HCT116 (cell line): Measurements from ENCODE around the gene VTN. TPM values are rescaled to one million over a fixed set of nuclear protein-coding genes. Genes with fewer than 3 reads are reported as not detected.

Experiments
- ATAC-seq: fragments of 200-7000 bp; cut with Tn5 transposase; 2 replicates; pipeline ENCODE4 v1.9.1; 2020; ENCODE audit warnings: mild to moderate bottlenecking, moderate library complexity
- BruUV-seq: library from RNA; stranded (reverse); fragments of 400-500 nt; replicated peaks from 2 replicates; lab custom pipeline; 2021; lab: Mats Ljungman, UMichigan
- CTCF ChIA-PET: fragments of 300-600 bp; sonication (Branson Sonifier 250); formaldehyde crosslinking; loops from one replicate; lab custom pipeline; 2021; ENCODE audit warnings: antibody characterized with exemption; lab: Charles Lee
- POLR2A ChIA-PET: fragments of 300-600, 350-600 bp; sonication (Branson Sonifier 250); formaldehyde crosslinking; loops from one replicate; lab custom pipeline; 2021; ENCODE audit warnings: antibody characterized with exemption; lab: Charles Lee
- RAD21 ChIA-PET, 2 experiments: fragments of 300-600 bp; sonication (Branson Sonifier 250); formaldehyde crosslinking; loops; one replicate each; lab custom pipeline; 2023; ENCODE audit warnings: low total read pairs in 2 of 2; ENCODE audit not compliant: uncharacterized antibody in 2 of 2, unreplicated experiment in 2 of 2, low non-redundant PET in 1 of 2; lab: Charles Lee
- DNase-seq: peaks from one replicate; pipeline ENCODE4 v3.0.0-alpha.2; 2010; ENCODE audit warnings: low read depth, low spot score
- H2AFZ ChIP-seq: fragments of 200-600 bp; shearing (Covaris generic), sonication (generic); 2 replicates; pipeline ENCODE4 v1.6.1; 2017; ENCODE audit warnings: low read depth, mixed run types, mixed read lengths, antibody characterized with exemption, low read length; ENCODE audit not compliant: poor library complexity, severe bottlenecking
- H3K27ac ChIP-seq: 2 replicates; pipeline ENCODE4 v1.5.1; 2012; ENCODE audit warnings: low read depth, low read length
- H3K27me3 ChIP-seq: fragments of 200-600 bp; sonication (generic); 2 replicates; pipeline ENCODE4 v1.6.1; 2016; ENCODE audit warnings: mixed run types, low read length, mixed read lengths; ENCODE audit not compliant: insufficient read depth
- H3K36me3 ChIP-seq, 2 experiments: fragments of 200-500 bp in 1 of 2; fragments of 200-600 bp in 1 of 2; sonication (Bioruptor generic) in 1 of 2; sonication (generic) in 1 of 2; 2 replicates each; pipeline versions ENCODE4 v1.5.1 to v1.6.1; 2014 to 2016; ENCODE audit warnings: low read length in 2 of 2, inconsistent platforms in 1 of 2, mixed read lengths in 1 of 2, mixed run types in 1 of 2; ENCODE audit not compliant: insufficient read depth in 2 of 2, control insufficient read depth in 1 of 2
- H3K4me1 ChIP-seq, 2 experiments: fragments of 200-600 bp in 1 of 2; sonication (generic) in 1 of 2; 2 replicates each; pipeline versions ENCODE4 v1.5.1 to v1.6.1; 2012 to 2017; ENCODE audit warnings: low read length in 2 of 2, inconsistent platforms in 1 of 2, mild to moderate bottlenecking in 1 of 2, mixed read lengths in 1 of 2, mixed run types in 1 of 2, moderate library complexity in 1 of 2; ENCODE audit not compliant: insufficient read depth in 2 of 2, control insufficient read depth in 1 of 2
- H3K4me2 ChIP-seq: fragments of 200-600 bp; sonication (generic); 2 replicates; pipeline ENCODE4 v1.6.1; 2017; ENCODE audit warnings: mixed run types, low read length, mixed read lengths
- H3K4me3 ChIP-seq, 2 experiments: fragments of 200-600 bp in 1 of 2; sonication (generic) in 1 of 2; replicated peaks in 1 of 2; 2 replicates each; pipeline ENCODE4 v1.5.1; 2011 to 2016; ENCODE audit warnings: low read length in 2 of 2, control low read depth in 1 of 2, low read depth in 1 of 2, mild to moderate bottlenecking in 1 of 2, mixed read lengths in 1 of 2, mixed run types in 1 of 2
- H3K79me2 ChIP-seq: fragments of 200-600 bp; sonication (generic); 2 replicates; pipeline ENCODE4 v1.6.1; 2017; ENCODE audit warnings: mild to moderate bottlenecking, mixed run types, low read length, moderate library complexity, mixed read lengths; ENCODE audit not compliant: insufficient read depth
- H3K9ac ChIP-seq: fragments of 200-600 bp; sonication (generic); 2 replicates; pipeline ENCODE4 v1.6.1; 2016; ENCODE audit warnings: low read length, mixed read lengths
- H3K9me2 ChIP-seq: fragments of 200-600 bp; sonication (generic), shearing (Covaris generic); 2 replicates; pipeline ENCODE4 v1.6.1; 2017; ENCODE audit warnings: mixed run types, mild to moderate bottlenecking, moderate library complexity; ENCODE audit not compliant: insufficient read depth
- H3K9me3 ChIP-seq, 2 experiments: fragments of 200-500 bp in 1 of 2; fragments of 200-600 bp in 1 of 2; sonication (Bioruptor generic) in 1 of 2; sonication (generic) in 1 of 2; 2 replicates each; pipeline ENCODE4 v1.6.1; 2014 to 2017; ENCODE audit warnings: low read length in 2 of 2, mixed read lengths in 2 of 2, inconsistent platforms in 1 of 2, low read depth in 1 of 2, mild to moderate bottlenecking in 1 of 2, mixed run types in 1 of 2, moderate library complexity in 1 of 2; ENCODE audit not compliant: control insufficient read depth in 1 of 2, insufficient read depth in 1 of 2
- H4K20me1 ChIP-seq: fragments of 200-600 bp; sonication (generic), shearing (Covaris generic); 2 replicates; pipeline ENCODE4 v1.6.1; 2017; ENCODE audit warnings: mixed run types, mild to moderate bottlenecking, moderate library complexity; ENCODE audit not compliant: insufficient read depth
- EGR1 ChIP-seq: IDR thresholded peaks from 2 replicates; pipeline ENCODE4 v1.6.1; 2012; ENCODE audit warnings: low read depth
- ELF1 ChIP-seq: IDR thresholded peaks from 2 replicates; pipeline ENCODE4 v1.6.1; 2012; ENCODE audit warnings: low read depth, borderline replicate concordance
- EZH2phosphoT487 ChIP-seq: fragments of 200-600 bp; IDR thresholded peaks from 2 replicates; pipeline ENCODE4 v1.6.1; 2018; ENCODE audit warnings: antibody characterized with exemption, borderline replicate concordance
- RAD21 ChIP-seq: IDR thresholded peaks from 2 replicates; pipeline ENCODE4 v1.6.1; 2012; ENCODE audit warnings: low read depth, mild to moderate bottlenecking
- SRF ChIP-seq: IDR thresholded peaks from 2 replicates; pipeline ENCODE4 v1.6.1; 2012; ENCODE audit warnings: low read depth
- TCF7L2 ChIP-seq: IDR thresholded peaks from 2 replicates; pipeline ENCODE4 v1.7.0; 2011; ENCODE audit warnings: borderline replicate concordance, inconsistent platforms; ENCODE audit not compliant: insufficient read depth, insufficient read length; ENCODE audit errors: extremely low read depth
- ZFX ChIP-seq: fragments of 450-650 bp; IDR thresholded peaks from 2 replicates; pipeline ENCODE4 v1.6.1; 2017
- intact Hi-C: fragments of 100-400 bp; cut with micrococcal nuclease; formaldehyde crosslinking; loops from 2 replicates; pipeline ENCODE4 v1.10.0; 2022
- total RNA-seq: library from RNA; stranded (reverse); gene quantifications from one replicate; pipeline ENCODE4 v1.2.1, GENCODE V29; 2021; ENCODE audit not compliant: unreplicated experiment
- TF ChIP-seq, protein P1 (sequence below): IDR thresholded peaks from 2 replicates; pipeline ENCODE4 v1.6.1; 2012; ENCODE audit warnings: low read depth
- TF ChIP-seq, protein P2 (sequence below): IDR thresholded peaks from 2 replicates; pipeline ENCODE4 v1.6.1; 2012

The VTN gene
- total RNA-seq, 1 experiment from 2014 or later = 1.5 TPM

DNA sequence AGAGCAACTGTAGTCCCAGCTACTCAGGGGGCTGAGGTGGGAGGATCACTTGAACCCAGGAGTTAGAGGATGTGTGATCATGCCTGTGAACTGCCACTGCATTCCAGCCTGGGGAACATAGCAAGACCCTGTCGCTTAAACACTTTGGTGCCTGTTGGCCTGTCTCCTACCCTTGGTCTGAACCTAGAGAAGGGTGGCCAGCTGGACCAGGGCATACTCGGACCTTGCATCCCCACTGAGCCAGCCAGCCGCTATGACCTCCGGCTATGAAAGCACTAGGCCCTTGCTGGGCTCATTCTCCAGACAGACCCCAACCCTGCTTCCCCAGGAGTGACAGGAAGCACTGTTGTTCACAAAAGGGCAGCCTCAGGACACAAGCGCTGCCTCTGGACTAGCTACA is 39.4 kb downstream of the VTN start:
- CTCF ChIA-PET = no interaction called here
- Histone ChIP-seq H2AFZ (no peak overlapping the region), H3K79me2 (peaks cover 9% of the 10 kb centered on the region), H3K9ac (no peak overlapping the region), H3K4me2 (no peak overlapping the region), H3K36me3 (peaks cover 13 to 26% of the 10 kb centered on the region in 2 experiments; a peak in 3 of 4 replicates), H3K4me3 (no peak overlapping the region), H3K27me3 (no peaks in the 10 kb centered on the region), H3K9me3 (no peaks in the 10 kb centered on the region), H3K4me1 (peaks cover 5 to 9% of the 10 kb centered on the region in 2 experiments), H4K20me1 (no peaks in the 10 kb centered on the region), H3K27ac (no peak overlapping the region), H3K9me2 (no peaks in the 10 kb centered on the region)
- POLR2A ChIA-PET = no interaction called here
- intact Hi-C loops = no loop called here
- RAD21 ChIA-PET = no interaction called here
- no peak for DNase-seq
- ATAC-seq = no peak
- BruUV-seq = no TSS peak
- TF ChIP-seq EZH2phosphoT487 (no peak), SRF (no peak), TCF7L2 (no peak), RAD21 (no peak), ELF1 (no peak), ZFX (no peak), EGR1 (no peak)
- TF ChIP-seq, protein P1, sequence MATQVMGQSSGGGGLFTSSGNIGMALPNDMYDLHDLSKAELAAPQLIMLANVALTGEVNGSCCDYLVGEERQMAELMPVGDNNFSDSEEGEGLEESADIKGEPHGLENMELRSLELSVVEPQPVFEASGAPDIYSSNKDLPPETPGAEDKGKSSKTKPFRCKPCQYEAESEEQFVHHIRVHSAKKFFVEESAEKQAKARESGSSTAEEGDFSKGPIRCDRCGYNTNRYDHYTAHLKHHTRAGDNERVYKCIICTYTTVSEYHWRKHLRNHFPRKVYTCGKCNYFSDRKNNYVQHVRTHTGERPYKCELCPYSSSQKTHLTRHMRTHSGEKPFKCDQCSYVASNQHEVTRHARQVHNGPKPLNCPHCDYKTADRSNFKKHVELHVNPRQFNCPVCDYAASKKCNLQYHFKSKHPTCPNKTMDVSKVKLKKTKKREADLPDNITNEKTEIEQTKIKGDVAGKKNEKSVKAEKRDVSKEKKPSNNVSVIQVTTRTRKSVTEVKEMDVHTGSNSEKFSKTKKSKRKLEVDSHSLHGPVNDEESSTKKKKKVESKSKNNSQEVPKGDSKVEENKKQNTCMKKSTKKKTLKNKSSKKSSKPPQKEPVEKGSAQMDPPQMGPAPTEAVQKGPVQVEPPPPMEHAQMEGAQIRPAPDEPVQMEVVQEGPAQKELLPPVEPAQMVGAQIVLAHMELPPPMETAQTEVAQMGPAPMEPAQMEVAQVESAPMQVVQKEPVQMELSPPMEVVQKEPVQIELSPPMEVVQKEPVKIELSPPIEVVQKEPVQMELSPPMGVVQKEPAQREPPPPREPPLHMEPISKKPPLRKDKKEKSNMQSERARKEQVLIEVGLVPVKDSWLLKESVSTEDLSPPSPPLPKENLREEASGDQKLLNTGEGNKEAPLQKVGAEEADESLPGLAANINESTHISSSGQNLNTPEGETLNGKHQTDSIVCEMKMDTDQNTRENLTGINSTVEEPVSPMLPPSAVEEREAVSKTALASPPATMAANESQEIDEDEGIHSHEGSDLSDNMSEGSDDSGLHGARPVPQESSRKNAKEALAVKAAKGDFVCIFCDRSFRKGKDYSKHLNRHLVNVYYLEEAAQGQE = no peak
- TF ChIP-seq, protein P2, sequence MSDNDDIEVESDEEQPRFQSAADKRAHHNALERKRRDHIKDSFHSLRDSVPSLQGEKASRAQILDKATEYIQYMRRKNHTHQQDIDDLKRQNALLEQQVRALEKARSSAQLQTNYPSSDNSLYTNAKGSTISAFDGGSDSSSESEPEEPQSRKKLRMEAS = no peak
